ENCODE results near the gene C10orf95. TPM values are rescaled to one million over a fixed set of nuclear protein-coding genes. Genes with fewer than 3 reads are reported as not detected.

The C10orf95 gene
- total and polyA plus RNA-seq, 8 donors = 0.46 to 8.0 (median 0.57) TPM; not detected in 4

- H3K4me1 ChIP-seq = peaks cover 0 to 57% (median 29%) of the 10 kb centered on the region in 4 donors
- no peak for TF ChIP-seq CTCF (IDR thresholded peaks at IDR 0.05)
- TF ChIP-seq POLR2A (IDR thresholded peaks at IDR 0.05) = no peak
- TF ChIP-seq EP300 (IDR thresholded peaks at IDR 0.05) = no peak
- no peak for TF ChIP-seq POLR2AphosphoS5 (IDR thresholded peaks at IDR 0.05)
- no peak overlapping the region for H3K4me3 ChIP-seq
- peaks cover 0 to 12% (median 5%) of the 10 kb centered on the region in 4 donors for H3K36me3 ChIP-seq
- no peaks in the 10 kb centered on the region for H3K9me3 ChIP-seq
- intact Hi-C loops (cut with DNase I; ENCODE audit: low total_unique reads) = no loop called here
- H3K27me3 ChIP-seq = no peaks in the 10 kb centered on the region
- peak overlapping the region in 4 of 5 donors; percentile 41 to 94 (median 62) for H3K27ac ChIP-seq
- 73 to 87% (median 81%) methylated on average over 5 of the region's 5 CpGs for WGBS, 5 donors
- DNase-seq = no peak
Measured at GRCh38 chr10:102453502-102453901, 2.2 kb upstream of the C10orf95 start.

- 49 to 54% (median 53%) methylated on average over 3 of the region's 3 CpGs for WGBS, 5 donors
- H3K27ac ChIP-seq = peak overlapping the region in 4 of 5 donors; percentile 41 to 94 (median 62)
- TF ChIP-seq POLR2A (IDR thresholded peaks at IDR 0.05) (no peak), POLR2AphosphoS5 (IDR thresholded peaks at IDR 0.05) (no peak), CTCF (IDR thresholded peaks at IDR 0.05) (no peak), EP300 (IDR thresholded peaks at IDR 0.05) (no peak)
Measured at GRCh38 chr10:102452672-102453340, 1.5 kb upstream of the C10orf95 start.

GRCh38 chr10:102450374-102451104, 804 bp downstream of the C10orf95 start:
- TF ChIP-seq POLR2AphosphoS5 (IDR thresholded peaks at IDR 0.05) = peak in 2 of 3 donors; percentile 67 to 69
- no peak for TF ChIP-seq CTCF (IDR thresholded peaks at IDR 0.05)
- no peak for TF ChIP-seq EP300 (IDR thresholded peaks at IDR 0.05)
- peak in 1 of 4 donors; percentile 16 for TF ChIP-seq POLR2A (IDR thresholded peaks at IDR 0.05)
- Histone ChIP-seq H3K36me3 (peaks cover 0 to 5% (median 2%) of the 10 kb centered on the region in 4 donors), H3K27ac (peak overlapping the region; percentile 82 to 94 (median 92)), H3K4me3 (peak overlapping the region; percentile 71 to 91 (median 82)), H3K27me3 (no peaks in the 10 kb centered on the region), H3K9me3 (no peaks in the 10 kb centered on the region), H3K4me1 (peaks cover 0 to 47% (median 29%) of the 10 kb centered on the region in 4 donors)
- DNase-seq = peak; percentile 90 to 96
- intact Hi-C loops (cut with DNase I; ENCODE audit: low total_unique reads) = no loop called here
- 0 to 1% (median 1%) methylated on average over 21 to 104 of the region's 104 CpGs for WGBS, 5 donors

More at GRCh38 chr10:102452672-102453340, 1.5 kb upstream of the C10orf95 start:
- Histone ChIP-seq H3K4me1 (peaks cover 0 to 57% (median 29%) of the 10 kb centered on the region in 4 donors), H3K4me3 (no peak overlapping the region), H3K27me3 (no peaks in the 10 kb centered on the region), H3K36me3 (peaks cover 0 to 12% (median 5%) of the 10 kb centered on the region in 4 donors), H3K9me3 (no peaks in the 10 kb centered on the region)
- DNase-seq = no peak
- intact Hi-C loops (cut with DNase I; ENCODE audit: low total_unique reads) = no loop called here

GRCh38 chr10:102450124-102450373, 1.3 kb downstream of the C10orf95 start:
- DNase-seq = no peak
- H3K36me3 ChIP-seq = no peaks in the 10 kb centered on the region
- H3K27ac ChIP-seq = peak overlapping the region; percentile 82 to 94 (median 92)
- H3K4me1 ChIP-seq = peaks cover 0 to 47% (median 29%) of the 10 kb centered on the region in 4 donors
- no peak for TF ChIP-seq POLR2A (IDR thresholded peaks at IDR 0.05)
- no peak for TF ChIP-seq CTCF (IDR thresholded peaks at IDR 0.05)
- no peak for TF ChIP-seq EP300 (IDR thresholded peaks at IDR 0.05)
- no peak for TF ChIP-seq POLR2AphosphoS5 (IDR thresholded peaks at IDR 0.05)
- intact Hi-C loops (cut with DNase I; ENCODE audit: low total_unique reads) = no loop called here
- no peaks in the 10 kb centered on the region for H3K9me3 ChIP-seq
- H3K27me3 ChIP-seq = no peaks in the 10 kb centered on the region
- peak overlapping the region; percentile 71 to 91 (median 82) for H3K4me3 ChIP-seq
- whole genome bisulfite sequencing, 5 donors = 0 to 1% (median 1%) methylated on average over 11 of the region's 11 CpGs
